Adrenal gland (tissue), 12 donors: ENCODE results near the gene GALNT8. TPM values are rescaled to one million over a fixed set of nuclear protein-coding genes. Genes with fewer than 3 reads are reported as not detected.

Source experiments
- DNase-seq, 7 donors: peaks; one replicate each; pipeline ENCODE4 v3.0.0-alpha.2; 2019 to 2020
- H3K27ac ChIP-seq, 5 donors: fragments of 200-600 bp; sonication (generic) in 4 of 5; 1 replicate in 3 of 5; 2 replicates in 2 of 5; pipeline versions ENCODE4 v1.5.1 to v1.8.0; 2016 to 2020; ENCODE audit warnings: mild to moderate bottlenecking in 1 of 5
- H3K27me3 ChIP-seq: fragments of 200-600 bp; 2 replicates; pipeline ENCODE4 v1.8.0; 2021
- H3K36me3 ChIP-seq, 2 donors: fragments of 200-600 bp; replicated peaks in 1 of 2; 1 replicate in 1 of 2; 2 replicates in 1 of 2; pipeline versions ENCODE4 v1.5.1 to v1.8.0; 2018 to 2022
- H3K4me1 ChIP-seq, 2 donors: fragments of 200-600 bp; replicated peaks in 1 of 2; 1 replicate in 1 of 2; 2 replicates in 1 of 2; pipeline versions ENCODE4 v1.5.1 to v1.8.0; 2018 to 2021
- H3K4me3 ChIP-seq, 4 donors: fragments of 200-600 bp; sonication (generic) in 3 of 4; one replicate each; pipeline ENCODE4 v1.5.1; 2016 to 2018
- H3K9me3 ChIP-seq, 3 donors: fragments of 200-600 bp; sonication (generic) in 1 of 3; replicated peaks in 1 of 3; 1 replicate in 2 of 3; 2 replicates in 1 of 3; pipeline versions ENCODE4 v1.5.1 to v1.8.0; 2016 to 2021
- CTCF ChIP-seq, 6 experiments: fragments of 450-650 bp in 4 of 6; fragments of 200-600 bp in 2 of 6; sonication (generic) in 1 of 6; IDR thresholded peaks; 1 replicate in 5 of 6; 2 replicates in 1 of 6; pipeline versions ENCODE4 v1.5.1 to v1.8.0; 2016 to 2021; ENCODE audit warnings: antibody characterized with exemption in 6 of 6, mild to moderate bottlenecking in 2 of 6, moderate library complexity in 1 of 6
- POLR2A ChIP-seq, 2 donors: fragments of 450-650 bp; IDR thresholded peaks; one replicate each; pipeline ENCODE4 v1.6.1; 2017; ENCODE audit warnings: antibody characterized with exemption in 2 of 2, mild to moderate bottlenecking in 2 of 2, moderate library complexity in 1 of 2
- WGBS, 4 donors: extraction: QIAGEN DNeasy Blood & Tissue Kit in 2 of 4; methylation state at CpG; one replicate each; pipeline versions ENCODE4 v1.1.5 to v1.1.7; 2013 to 2017; 5-methylcytosine and 5-hydroxymethylcytosine counted together
- intact Hi-C, 2 donors: fragments of 100-400 bp; cut with DNase I; formaldehyde crosslinking; loops; one replicate each; pipeline versions ENCODE4 v1.14.1 to v1.15.0; 2022 to 2023
- polyA plus RNA-seq, 3 donors: library from polyadenylated mRNA; stranded (reverse); fragments of 200-250 nt in 2 of 3; fragments of 350-450 nt in 1 of 3; fragmentation: Illumina TruSeq in 1 of 3; extraction: RNeasy Lipid Tissue Mini Kit (QIAGEN cat#74804) in 1 of 3; gene quantifications; one replicate each; pipeline ENCODE4 v1.2.3, GENCODE V29; 2013 to 2014
- total RNA-seq, 9 donors: library from RNA; depleted of rRNA in 4 of 9; stranded (reverse); fragments of >200 nt in 4 of 9; fragments of 120-200 nt in 1 of 9; fragmentation: NEBNext Ultra II Directional in 1 of 9; extraction: Animal tissue kit (Norgen Biotek cat#: 25700) in 1 of 9; gene quantifications; one replicate each; pipeline versions ENCODE4 v1.1.0 to v1.2.4, GENCODE V29; 2013 to 2023
- donor health status: healthy with polysubstance abuse.
- donor health status: Bipolar disorder and iron deficiency.
- donor health status: DM: yes; HTN: yes; CAD: no.
- donor health status: DM: no; HTN: no; CAD: no.
- donor health status: DM: no; HTN: no; CAD: no.
- donor health status: DM: yes; HTN: yes; CAD: no.

The GALNT8 gene
- total and polyA plus RNA-seq, 12 donors: 0.04 to 4.9 (median 1.6) TPM; not detected in 2

- intact Hi-C loops: no loop called here
- Histone ChIP-seq H3K9me3 (no peaks in the 10 kb centered on the region), H3K27ac (no peak overlapping the region), H3K36me3 (no peaks in the 10 kb centered on the region), H3K4me1 (peaks cover 0 to 9% of the 10 kb centered on the region in 2 donors), H3K27me3 (peaks cover 40% of the 10 kb centered on the region), H3K4me3 (no peak overlapping the region)
- DNase-seq: no peak
- TF ChIP-seq CTCF (IDR thresholded peaks at IDR 0.05) (no peak), POLR2A (IDR thresholded peaks at IDR 0.05) (no peak)
- WGBS, 4 donors: 72 to 84% (median 77%) methylated on average over 8 to 9 of the region's 9 CpGs
These were observed 94.3 kb downstream of the GALNT8 start for GRCh38 chr12:4814485-4814884.

- H3K4me1 ChIP-seq: no peaks in the 10 kb centered on the region
- no peak for DNase-seq
- H3K9me3 ChIP-seq: no peaks in the 10 kb centered on the region
- no peaks in the 10 kb centered on the region for H3K36me3 ChIP-seq
- H3K27me3 ChIP-seq: peaks cover 27% of the 10 kb centered on the region
- no peak overlapping the region for H3K4me3 ChIP-seq
- intact Hi-C loops: no loop called here
- TF ChIP-seq POLR2A (IDR thresholded peaks at IDR 0.05) (no peak), CTCF (IDR thresholded peaks at IDR 0.05) (no peak)
- H3K27ac ChIP-seq: no peak overlapping the region
- 76 to 89% (median 83%) methylated on average over 8 of the region's 8 CpGs for WGBS, 4 donors
These were observed 96.7 kb downstream of the GALNT8 start for GRCh38 chr12:4816744-4817525.

GRCh38 chr12:4817880-4818279 is 97.7 kb downstream of the GALNT8 start:
- WGBS, 4 donors: 50 to 62% (median 57%) methylated on average over 7 to 8 of the region's 8 CpGs
- H3K27me3 ChIP-seq: peaks cover 23% of the 10 kb centered on the region
- peak in 1 of 7 donors; percentile 78 for DNase-seq
- H3K27ac ChIP-seq: no peak overlapping the region
- H3K4me1 ChIP-seq: no peaks in the 10 kb centered on the region
- H3K36me3 ChIP-seq: no peaks in the 10 kb centered on the region
- H3K9me3 ChIP-seq: no peaks in the 10 kb centered on the region
- intact Hi-C loops: no loop called here
- TF ChIP-seq CTCF (IDR thresholded peaks at IDR 0.05): no peak
- TF ChIP-seq POLR2A (IDR thresholded peaks at IDR 0.05): no peak
- no peak overlapping the region for H3K4me3 ChIP-seq

GRCh38 chr12:4819654-4820053 is 99.5 kb downstream of the GALNT8 start:
- no peaks in the 10 kb centered on the region for H3K4me1 ChIP-seq
- peak in 1 of 7 donors; percentile 56 for DNase-seq
- TF ChIP-seq CTCF (IDR thresholded peaks at IDR 0.05): no peak
- TF ChIP-seq POLR2A (IDR thresholded peaks at IDR 0.05): no peak
- H3K4me3 ChIP-seq: no peak overlapping the region
- 59 to 76% (median 68%) methylated on average over 5 to 7 of the region's 7 CpGs for WGBS, 4 donors
- H3K9me3 ChIP-seq: no peaks in the 10 kb centered on the region
- H3K27ac ChIP-seq: no peak overlapping the region
- H3K27me3 ChIP-seq: peaks cover 9% of the 10 kb centered on the region
- no peaks in the 10 kb centered on the region for H3K36me3 ChIP-seq
- intact Hi-C loops: no loop called here
